ENCODE data around the gene CERS6.

The CERS6 gene

GRCh38 chr2:168445960-168446359 is 10.1 kb upstream of the CERS6 start:
- no peak for DNase-seq

GRCh38 chr2:168448980-168449379 is 7.1 kb upstream of the CERS6 start:
- DNase-seq, result no peak

GRCh38 chr2:168449419-168449818 is 6.7 kb upstream of the CERS6 start:
- DNase-seq, result no peak

GRCh38 chr2:168450171-168450570 is 5.9 kb upstream of the CERS6 start:
- DNase-seq, result no peak

- DNase-seq, result no peak
Observed at GRCh38 chr2:168450732-168451131, 5.3 kb upstream of the CERS6 start.

GRCh38 chr2:168452781-168453180 is 3.3 kb upstream of the CERS6 start:
- DNase-seq, result no peak

GRCh38 chr2:168453404-168453803 is 2.7 kb upstream of the CERS6 start:
- DNase-seq, result no peak

- no peak for DNase-seq
Observed at GRCh38 chr2:168454737-168455644, 1.1 kb upstream of the CERS6 start.

- DNase-seq, result peak; percentile 16 to 47
Observed at GRCh38 chr2:168456521-168457189, 583 bp downstream of the CERS6 start.

- no peak for DNase-seq
Observed at GRCh38 chr2:168457190-168457895, 1.3 kb downstream of the CERS6 start.

GRCh38 chr2:168458139-168458538 is 2.1 kb downstream of the CERS6 start:
- DNase-seq, result no peak

GRCh38 chr2:168459256-168459655 is 3.2 kb downstream of the CERS6 start:
- DNase-seq, result no peak

- DNase-seq, result peak in 1 of 2 experiments; percentile 49
Observed at GRCh38 chr2:168460571-168460970, 4.5 kb downstream of the CERS6 start.

- DNase-seq, result no peak
Observed at GRCh38 chr2:168461178-168461941, 5.3 kb downstream of the CERS6 start.

GRCh38 chr2:168461942-168462331 is 5.9 kb downstream of the CERS6 start:
- DNase-seq, result no peak

- DNase-seq, result no peak
Observed at GRCh38 chr2:168462543-168463045, 6.5 kb downstream of the CERS6 start.

- DNase-seq, result no peak
Observed at GRCh38 chr2:168465594-168465993, 9.5 kb downstream of the CERS6 start.

GRCh38 chr2:168466190-168466737 is 10.2 kb downstream of the CERS6 start:
- no peak for DNase-seq

GRCh38 chr2:168466834-168467565 is 10.9 kb downstream of the CERS6 start:
- peak; percentile 21 to 48 for DNase-seq

- DNase-seq, result no peak
Observed at GRCh38 chr2:168467729-168468128, 11.7 kb downstream of the CERS6 start.

- no peak for DNase-seq
Observed at GRCh38 chr2:168468354-168468753, 12.3 kb downstream of the CERS6 start.

All from NCI-H446 (cell line).